ENCODE measurements around the gene SLC17A7.
"Not testable (repeated sequence)": the region's sequence is repeated elsewhere in the genome, so short reads cannot be mapped to it uniquely, and the experiment has no call there.

Gene SLC17A7

GRCh38 chr19:49444100-49444700 lies 2.9 kb upstream of the SLC17A7 start:
- not testable (repeated sequence) for H3K79me2 ChIP-seq (ENCODE audit: control insufficient read depth, insufficient read depth, low read length); H2BK120ac ChIP-seq (ENCODE audit: low read depth, low read length); H3K79me1 ChIP-seq (ENCODE audit: low read length); H3K9ac ChIP-seq (ENCODE audit: low read length); H4K8ac ChIP-seq (ENCODE audit: low read depth, low read length); H3K4me1 ChIP-seq (ENCODE audit: control insufficient read depth, low read depth, low read length); H2AK5ac ChIP-seq (ENCODE audit: low read length); H3K27ac ChIP-seq (ENCODE audit: low read depth, low read length); H3K4me3 ChIP-seq (ENCODE audit: low read length); H3K36me3 ChIP-seq (ENCODE audit: control insufficient read depth, insufficient read depth, low read length); H4K5ac ChIP-seq (ENCODE audit: low read length); DNase-seq; H3K23ac ChIP-seq (ENCODE audit: low read length); H3K4me2 ChIP-seq (ENCODE audit: low read length); H2BK15ac ChIP-seq (replicated peaks; ENCODE audit: low read depth); H3K4ac ChIP-seq (ENCODE audit: low read depth, low read length); H2BK5ac ChIP-seq (ENCODE audit: low read length); H3K18ac ChIP-seq (ENCODE audit: low read length)
- peak overlapping the region; percentile 34 for H3K56ac ChIP-seq (ENCODE audit: low read length)
- H3K27me3 ChIP-seq (ENCODE audit: insufficient read depth, low read length, poor library complexity) = peaks cover 23% of the 10 kb centered on the region
- WGBS (ENCODE audit: extremely low coverage, insufficient coverage, low lambda C conversion rate) = no CpG with 5 or more reads among the region's 5 CpGs

DNA sequence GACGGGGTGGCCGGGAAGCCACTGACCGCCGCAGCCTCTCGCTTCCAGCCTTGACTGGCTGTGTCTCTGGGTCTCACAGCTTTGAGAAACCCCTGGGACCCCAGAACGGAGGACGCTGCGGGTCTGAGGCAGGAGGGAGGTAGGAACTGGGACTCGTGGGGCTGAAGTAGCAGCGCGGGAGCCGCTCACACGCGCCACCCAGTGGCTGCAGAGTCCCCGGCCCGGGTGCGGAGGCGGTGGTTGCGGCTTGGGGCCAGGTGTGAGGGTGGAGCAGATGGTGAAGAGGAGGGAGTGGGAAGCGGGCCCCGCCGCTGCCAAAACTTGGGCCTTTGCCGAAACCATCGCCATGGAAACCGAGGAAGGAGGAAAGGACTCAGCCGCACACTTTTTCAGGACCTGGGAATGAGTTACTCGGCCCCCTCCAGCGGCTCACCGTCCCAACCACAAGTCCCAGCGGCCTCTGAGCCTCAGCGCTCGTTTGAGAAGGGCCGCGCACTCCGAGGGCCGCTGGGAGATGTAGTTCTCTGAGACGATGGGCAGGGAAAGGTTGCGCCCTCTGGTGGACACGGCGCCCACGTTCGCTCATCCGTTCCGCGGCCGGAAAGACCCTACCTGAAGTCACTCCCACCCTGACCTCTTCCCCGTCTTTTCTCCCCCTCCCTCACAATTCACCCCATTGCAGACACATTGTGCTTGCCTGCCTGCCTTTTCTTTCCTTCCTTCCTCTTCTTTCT lies 2.2 kb upstream of the SLC17A7 start:
- peak overlapping the region; percentile 59 for H2BK5ac ChIP-seq (ENCODE audit: low read length)

DNA sequence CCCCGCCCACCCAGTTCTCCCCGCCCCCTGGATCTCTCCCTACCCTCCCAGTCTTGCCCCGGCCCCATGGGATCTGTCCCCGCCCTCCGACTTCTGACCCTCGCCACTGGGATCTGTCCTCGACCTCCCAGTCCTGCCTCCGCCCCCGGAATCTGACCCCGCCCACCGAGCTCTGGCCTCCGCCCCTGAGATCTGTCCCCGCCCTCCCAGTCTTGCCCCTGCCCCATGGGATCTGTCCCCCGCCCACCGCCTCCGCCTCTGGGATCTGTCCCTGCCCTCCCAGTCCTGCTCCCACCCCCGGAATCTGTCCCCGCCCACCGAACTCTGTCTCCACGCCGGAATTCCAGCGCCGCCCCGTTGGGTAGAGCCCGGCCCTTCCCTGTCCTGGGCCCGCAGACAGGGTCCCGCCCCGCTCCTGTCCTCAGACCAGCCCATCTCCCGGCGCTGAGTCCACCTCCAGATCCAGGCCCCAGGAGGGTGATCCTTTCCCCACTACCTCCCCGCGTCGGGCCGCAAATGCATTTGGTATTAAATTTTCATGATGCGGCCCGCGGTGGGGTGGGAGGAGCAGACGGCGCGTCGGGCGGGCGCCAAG lies 1.5 kb upstream of the SLC17A7 start:
- H3K27ac ChIP-seq (ENCODE audit: low read depth, low read length) = peak overlapping the region; percentile 72
- H3K36me3 ChIP-seq (ENCODE audit: control insufficient read depth, insufficient read depth, low read length) = peaks cover 3% of the 10 kb centered on the region
- peak overlapping the region; percentile 98 for H3K56ac ChIP-seq (ENCODE audit: low read length)
- H3K79me1 ChIP-seq (ENCODE audit: low read length) = no peaks in the 10 kb centered on the region
- no peak overlapping the region for H3K4ac ChIP-seq (ENCODE audit: low read depth, low read length)
- no peak overlapping the region for H2BK15ac ChIP-seq (replicated peaks; ENCODE audit: low read depth)
- H3K4me3 ChIP-seq (ENCODE audit: low read length) = peak overlapping the region; percentile 12
- H3K4me1 ChIP-seq (ENCODE audit: control insufficient read depth, low read depth, low read length) = peaks cover 2% of the 10 kb centered on the region
- peak overlapping the region; percentile 92 for H3K9ac ChIP-seq (ENCODE audit: low read length)
- no CpG with 5 or more reads among the region's 43 CpGs for WGBS (ENCODE audit: extremely low coverage, insufficient coverage, low lambda C conversion rate)
- peak overlapping the region; percentile 24 for H3K18ac ChIP-seq (ENCODE audit: low read length)
- H3K27me3 ChIP-seq (ENCODE audit: insufficient read depth, low read length, poor library complexity) = peaks cover 33% of the 10 kb centered on the region
- H3K79me2 ChIP-seq (ENCODE audit: control insufficient read depth, insufficient read depth, low read length) = no peaks in the 10 kb centered on the region
- no peak overlapping the region for H3K23ac ChIP-seq (ENCODE audit: low read length)
- H2BK5ac ChIP-seq (ENCODE audit: low read length) = peak overlapping the region; percentile 59
- no peak overlapping the region for H4K5ac ChIP-seq (ENCODE audit: low read length)
- H2AK5ac ChIP-seq (ENCODE audit: low read length) = no peak overlapping the region
- H4K8ac ChIP-seq (ENCODE audit: low read depth, low read length) = no peak overlapping the region
- DNase-seq = peak; percentile 98
- H3K4me2 ChIP-seq (ENCODE audit: low read length) = peak overlapping the region; percentile 98
- H2BK120ac ChIP-seq (ENCODE audit: low read depth, low read length) = no peak overlapping the region

More for the DNA sequence above, 2.2 kb upstream of the SLC17A7 start:
- H3K36me3 ChIP-seq (ENCODE audit: control insufficient read depth, insufficient read depth, low read length) = peaks cover 3% of the 10 kb centered on the region
- peak overlapping the region; percentile 72 for H3K27ac ChIP-seq (ENCODE audit: low read depth, low read length)
- peak overlapping the region; percentile 24 for H3K18ac ChIP-seq (ENCODE audit: low read length)
- H2AK5ac ChIP-seq (ENCODE audit: low read length) = no peak overlapping the region
- no peak overlapping the region for H2BK120ac ChIP-seq (ENCODE audit: low read depth, low read length)
- peaks cover 2% of the 10 kb centered on the region for H3K79me1 ChIP-seq (ENCODE audit: low read length)
- H3K4me2 ChIP-seq (ENCODE audit: low read length) = peak overlapping the region; percentile 98
- peak; percentile 98 for DNase-seq
- peak overlapping the region; percentile 92 for H3K9ac ChIP-seq (ENCODE audit: low read length)
- no peak overlapping the region for H3K23ac ChIP-seq (ENCODE audit: low read length)
- no peak overlapping the region for H3K4ac ChIP-seq (ENCODE audit: low read depth, low read length)
- no peak overlapping the region for H2BK15ac ChIP-seq (replicated peaks; ENCODE audit: low read depth)
- peaks cover 2% of the 10 kb centered on the region for H3K4me1 ChIP-seq (ENCODE audit: control insufficient read depth, low read depth, low read length)
- H3K79me2 ChIP-seq (ENCODE audit: control insufficient read depth, insufficient read depth, low read length) = no peaks in the 10 kb centered on the region
- no peak overlapping the region for H4K5ac ChIP-seq (ENCODE audit: low read length)
- no peak overlapping the region for H4K8ac ChIP-seq (ENCODE audit: low read depth, low read length)
- peak overlapping the region; percentile 98 for H3K56ac ChIP-seq (ENCODE audit: low read length)
- WGBS (ENCODE audit: extremely low coverage, insufficient coverage, low lambda C conversion rate) = no CpG with 5 or more reads among the region's 47 CpGs
- H3K27me3 ChIP-seq (ENCODE audit: insufficient read depth, low read length, poor library complexity) = peaks cover 26% of the 10 kb centered on the region
- H3K4me3 ChIP-seq (ENCODE audit: low read length) = peak overlapping the region; percentile 44

- no CpG with 5 or more reads among the region's 11 CpGs for WGBS (ENCODE audit: extremely low coverage, insufficient coverage, low lambda C conversion rate)
- no peak overlapping the region for H3K9ac ChIP-seq (ENCODE audit: low read length)
- no peak overlapping the region for H2AK5ac ChIP-seq (ENCODE audit: low read length)
- H3K18ac ChIP-seq (ENCODE audit: low read length) = no peak overlapping the region
- H3K79me1 ChIP-seq (ENCODE audit: low read length) = no peaks in the 10 kb centered on the region
- H2BK15ac ChIP-seq (replicated peaks; ENCODE audit: low read depth) = no peak overlapping the region
- H2BK5ac ChIP-seq (ENCODE audit: low read length) = no peak overlapping the region
- H3K23ac ChIP-seq (ENCODE audit: low read length) = no peak overlapping the region
- peaks cover 2% of the 10 kb centered on the region for H3K4me1 ChIP-seq (ENCODE audit: control insufficient read depth, low read depth, low read length)
- no peaks in the 10 kb centered on the region for H3K79me2 ChIP-seq (ENCODE audit: control insufficient read depth, insufficient read depth, low read length)
- no peak for DNase-seq
- peak overlapping the region; percentile 35 for H3K4me2 ChIP-seq (ENCODE audit: low read length)
- H4K5ac ChIP-seq (ENCODE audit: low read length) = no peak overlapping the region
- H3K4me3 ChIP-seq (ENCODE audit: low read length) = no peak overlapping the region
- H3K27ac ChIP-seq (ENCODE audit: low read depth, low read length) = no peak overlapping the region
- no peak overlapping the region for H2BK120ac ChIP-seq (ENCODE audit: low read depth, low read length)
- peaks cover 3% of the 10 kb centered on the region for H3K36me3 ChIP-seq (ENCODE audit: control insufficient read depth, insufficient read depth, low read length)
- H3K27me3 ChIP-seq (ENCODE audit: insufficient read depth, low read length, poor library complexity) = peaks cover 33% of the 10 kb centered on the region
- H3K4ac ChIP-seq (ENCODE audit: low read depth, low read length) = no peak overlapping the region
- peak overlapping the region; percentile 18 for H3K56ac ChIP-seq (ENCODE audit: low read length)
- H4K8ac ChIP-seq (ENCODE audit: low read depth, low read length) = no peak overlapping the region
Observed at GRCh38 chr19:49442354-49442753, 1.0 kb upstream of the SLC17A7 start.

DNA sequence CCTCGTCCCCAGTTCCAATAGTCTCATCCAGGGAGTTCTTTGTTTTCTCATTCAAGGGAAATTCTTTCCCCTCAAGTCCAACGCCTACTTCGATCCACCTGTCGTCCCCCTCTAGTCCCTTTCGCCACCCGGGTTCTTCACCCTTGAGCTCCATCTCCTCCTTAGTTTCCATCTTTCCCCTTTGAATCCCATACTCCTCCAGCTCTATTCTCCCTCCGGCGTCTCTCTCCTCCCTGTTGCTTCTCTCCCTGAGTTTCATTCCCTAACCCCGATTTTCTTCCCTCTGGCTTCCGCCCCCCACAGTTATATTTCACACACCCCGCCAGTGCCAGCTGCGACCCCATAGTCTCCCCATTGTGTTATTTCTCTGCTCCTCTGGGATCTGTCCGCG lies 628 bp upstream of the SLC17A7 start:
- no peak for DNase-seq
- no CpG with 5 or more reads among the region's 14 CpGs for WGBS (ENCODE audit: extremely low coverage, insufficient coverage, low lambda C conversion rate)
- no peak overlapping the region for H2BK15ac ChIP-seq (replicated peaks; ENCODE audit: low read depth)

More for the DNA sequence above, 628 bp upstream of the SLC17A7 start:
- H3K79me2 ChIP-seq (ENCODE audit: control insufficient read depth, insufficient read depth, low read length) = no peaks in the 10 kb centered on the region
- H3K18ac ChIP-seq (ENCODE audit: low read length) = no peak overlapping the region
- no peak overlapping the region for H2AK5ac ChIP-seq (ENCODE audit: low read length)
- no peak overlapping the region for H3K4me3 ChIP-seq (ENCODE audit: low read length)
- H2BK5ac ChIP-seq (ENCODE audit: low read length) = no peak overlapping the region
- no peaks in the 10 kb centered on the region for H3K79me1 ChIP-seq (ENCODE audit: low read length)
- no peak overlapping the region for H3K9ac ChIP-seq (ENCODE audit: low read length)
- peaks cover 34% of the 10 kb centered on the region for H3K27me3 ChIP-seq (ENCODE audit: insufficient read depth, low read length, poor library complexity)
- H3K36me3 ChIP-seq (ENCODE audit: control insufficient read depth, insufficient read depth, low read length) = peaks cover 3% of the 10 kb centered on the region
- peaks cover 2% of the 10 kb centered on the region for H3K4me1 ChIP-seq (ENCODE audit: control insufficient read depth, low read depth, low read length)
- no peak overlapping the region for H4K8ac ChIP-seq (ENCODE audit: low read depth, low read length)
- no peak overlapping the region for H3K23ac ChIP-seq (ENCODE audit: low read length)
- no peak overlapping the region for H2BK120ac ChIP-seq (ENCODE audit: low read depth, low read length)
- no peak overlapping the region for H4K5ac ChIP-seq (ENCODE audit: low read length)
- H3K27ac ChIP-seq (ENCODE audit: low read depth, low read length) = no peak overlapping the region
- H3K4me2 ChIP-seq (ENCODE audit: low read length) = no peak overlapping the region
- no peak overlapping the region for H3K4ac ChIP-seq (ENCODE audit: low read depth, low read length)
- no peak overlapping the region for H3K56ac ChIP-seq (ENCODE audit: low read length)
